Activated CD4-positive, alpha-beta T cell treated with anti-CD3 and anti-CD28 coated beads for 36 hours (primary cell): Measurements from ENCODE around the gene SCN7A. TPM values are rescaled to one million over a fixed set of nuclear protein-coding genes. Genes with fewer than 3 reads are reported as not detected.
"Not testable (repeated sequence)": the region's sequence is repeated elsewhere in the genome, so short reads cannot be mapped to it uniquely, and the experiment has no call there.

ENCODE experiments used
- ATAC-seq: fragments of 200-7000 bp; cut with Tn5 transposase; one replicate; pipeline ENCODE4 v1.10.0; 2021; ENCODE audit warnings: mild to moderate bottlenecking, moderate library complexity
- CTCF ChIA-PET: fragments of 350-600 bp; sonication (Branson Sonifier 250); formaldehyde crosslinking; loops from one replicate; lab custom pipeline; 2021; ENCODE audit warnings: antibody characterized with exemption; lab: Charles Lee
- POLR2A ChIA-PET: fragments of 350-600 bp; sonication (Branson Sonifier 250); formaldehyde crosslinking; loops from one replicate; lab custom pipeline; 2021; ENCODE audit warnings: antibody characterized with exemption, inconsistent platforms; lab: Charles Lee
- DNase-seq: peaks from one replicate; pipeline ENCODE4 v3.0.0-alpha.2; 2020
- H3K27ac Mint-ChIP-seq: one replicate; pipeline ENCODE4 v1.8.0; 2021; ENCODE audit warnings: mixed read lengths
- H3K27me3 Mint-ChIP-seq: one replicate; pipeline ENCODE4 v1.8.0; 2021; ENCODE audit warnings: mixed read lengths
- H3K36me3 Mint-ChIP-seq: one replicate; pipeline ENCODE4 v1.8.0; 2021; ENCODE audit warnings: low read depth, mixed read lengths
- H3K4me1 Mint-ChIP-seq: one replicate; pipeline ENCODE4 v1.8.0; 2021; ENCODE audit warnings: mixed read lengths
- H3K4me3 Mint-ChIP-seq: one replicate; pipeline ENCODE4 v1.8.0; 2021; ENCODE audit warnings: mild to moderate bottlenecking, moderate library complexity, mixed read lengths
- H3K9me3 Mint-ChIP-seq: one replicate; pipeline ENCODE4 v1.8.0; 2021; ENCODE audit warnings: low read depth, mixed read lengths
- intact Hi-C, 2 experiments: fragments of 100-400 bp; cut with DNase I in 1 of 2; cut with micrococcal nuclease in 1 of 2; formaldehyde crosslinking; loops; one replicate each; pipeline versions ENCODE4 v1.14.2 to v1.15.1; 2022 to 2024; cut with DNase I, micrococcal nuclease
- total RNA-seq, 2 experiments: library from RNA; stranded (reverse); gene quantifications; one replicate each; pipeline ENCODE4 v1.2.3, GENCODE V29; 2021

The SCN7A gene
- total RNA-seq, 2 experiments from 2014 or later: not detected

- H3K36me3 Mint-ChIP-seq: no peaks in the 10 kb centered on the region
- no peaks in the 10 kb centered on the region for H3K9me3 Mint-ChIP-seq
Measured at GRCh38 chr2:166373105-166373504, 120.9 kb downstream of the SCN7A start.

GRCh38 chr2:166372046-166372445, 122.0 kb downstream of the SCN7A start:
- no peaks in the 10 kb centered on the region for H3K9me3 Mint-ChIP-seq
- H3K27ac Mint-ChIP-seq: no peak overlapping the region
- CTCF ChIA-PET: interaction anchor here (1.2 kb wide), 1 partner anchor 9 kb away, joined by 3 read pairs; no protein-coding TSS in a partner anchor
- no peak for ATAC-seq
- intact Hi-C loops: no loop called here
- no peak for DNase-seq
- peaks cover 31% of the 10 kb centered on the region for H3K27me3 Mint-ChIP-seq
- H3K36me3 Mint-ChIP-seq: no peaks in the 10 kb centered on the region
- POLR2A ChIA-PET: no interaction called here
- peaks cover 9% of the 10 kb centered on the region for H3K4me1 Mint-ChIP-seq
- no peak overlapping the region for H3K4me3 Mint-ChIP-seq

More at GRCh38 chr2:166373105-166373504, 120.9 kb downstream of the SCN7A start:
- ChIA-PET CTCF (no interaction called here), POLR2A (no interaction called here)
- intact Hi-C loops: no loop called here
- Mint-ChIP-seq H3K4me1 (peaks cover 9% of the 10 kb centered on the region), H3K27ac (no peak overlapping the region), H3K27me3 (peaks cover 36% of the 10 kb centered on the region), H3K4me3 (no peak overlapping the region)
- no peak for ATAC-seq
- DNase-seq: no peak

GRCh38 chr2:166365803-166366420, 128.1 kb downstream of the SCN7A start:
- Mint-ChIP-seq H3K27me3 (no peaks in the 10 kb centered on the region), H3K36me3 (no peaks in the 10 kb centered on the region), H3K27ac (no peak overlapping the region), H3K9me3 (no peaks in the 10 kb centered on the region), H3K4me3 (no peak overlapping the region), H3K4me1 (no peaks in the 10 kb centered on the region)
- no peak for ATAC-seq
- ChIA-PET POLR2A (no interaction called here), CTCF (no interaction called here)
- intact Hi-C loops: no loop called here
- no peak for DNase-seq

DNA sequence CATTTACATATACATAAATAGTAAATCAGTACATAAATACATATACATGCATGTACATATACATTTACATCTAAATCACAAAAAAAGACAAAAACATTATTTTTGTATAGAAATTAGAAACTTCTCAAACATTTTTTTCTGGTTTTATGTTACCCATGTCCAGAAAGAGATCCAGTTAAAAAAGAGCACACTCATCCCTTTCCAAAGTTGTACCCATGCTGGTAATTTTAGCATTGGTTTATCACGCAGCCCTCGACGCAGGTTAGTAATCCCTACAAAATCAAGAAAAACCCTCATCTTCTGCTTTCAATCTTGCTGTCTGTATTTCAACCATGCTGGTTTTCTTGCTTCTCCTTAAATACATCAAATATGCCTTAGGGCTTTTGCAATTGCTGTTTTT, 128.8 kb downstream of the SCN7A start:
- H3K36me3 Mint-ChIP-seq: no peaks in the 10 kb centered on the region
- ATAC-seq: no peak

GRCh38 chr2:166364476-166365161, 129.4 kb downstream of the SCN7A start:
- H3K27ac Mint-ChIP-seq: no peak overlapping the region
- H3K4me3 Mint-ChIP-seq: no peak overlapping the region
- POLR2A ChIA-PET: interaction anchor here (0.6 kb wide), 1 partner anchor 755 kb away, joined by 4 read pairs; no protein-coding TSS in a partner anchor
- no peaks in the 10 kb centered on the region for H3K9me3 Mint-ChIP-seq
- no peaks in the 10 kb centered on the region for H3K36me3 Mint-ChIP-seq
- ATAC-seq: no peak
- no peaks in the 10 kb centered on the region for H3K27me3 Mint-ChIP-seq
- no peak for DNase-seq
- no peaks in the 10 kb centered on the region for H3K4me1 Mint-ChIP-seq
- intact Hi-C loops: no loop called here
- CTCF ChIA-PET: no interaction called here

More for the DNA sequence above, 128.8 kb downstream of the SCN7A start:
- H3K4me1 Mint-ChIP-seq: no peaks in the 10 kb centered on the region
- intact Hi-C loops: no loop called here
- CTCF ChIA-PET: no interaction called here
- POLR2A ChIA-PET: no interaction called here
- no peaks in the 10 kb centered on the region for H3K27me3 Mint-ChIP-seq
- H3K27ac Mint-ChIP-seq: no peak overlapping the region
- H3K9me3 Mint-ChIP-seq: no peaks in the 10 kb centered on the region
- H3K4me3 Mint-ChIP-seq: no peak overlapping the region
- no peak for DNase-seq

DNA sequence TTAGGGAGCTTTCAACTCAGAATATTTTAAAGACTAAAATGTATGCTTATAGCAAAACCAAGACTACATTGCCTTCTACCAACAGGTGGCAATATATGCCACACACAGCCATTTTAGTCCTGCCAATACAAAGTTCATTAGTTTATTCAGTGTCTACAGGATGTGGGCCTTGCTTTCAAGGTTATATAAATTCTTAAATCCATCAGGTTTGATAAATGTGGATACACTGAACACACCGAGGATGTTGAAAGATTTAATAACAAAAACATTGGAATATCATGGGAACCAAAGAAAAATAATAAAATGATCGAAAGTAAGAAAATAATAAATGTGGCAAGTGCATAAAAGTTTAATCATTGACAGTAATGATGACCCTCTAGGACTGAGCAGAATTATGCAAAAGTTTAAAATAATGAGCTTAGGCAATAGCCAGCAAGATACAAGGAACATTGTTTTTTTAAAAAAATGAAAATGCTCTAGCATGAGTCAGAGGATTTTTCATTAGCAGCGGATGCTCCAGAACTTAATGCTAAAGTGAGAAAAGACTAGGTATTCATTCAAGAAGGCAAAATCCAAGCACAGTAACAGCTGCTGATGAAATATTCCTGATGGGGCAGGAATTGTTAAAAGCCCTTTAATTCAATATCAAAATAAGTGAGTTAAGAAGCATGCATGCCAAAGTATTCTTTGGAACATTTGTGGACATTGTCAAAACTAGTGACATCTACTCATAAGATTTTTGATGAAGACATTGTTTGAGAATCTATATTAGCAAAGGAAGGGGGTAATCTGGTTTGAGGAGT, 132.5 kb downstream of the SCN7A start:
- H3K36me3 Mint-ChIP-seq: no peaks in the 10 kb centered on the region
- H3K27ac Mint-ChIP-seq: no peak overlapping the region
- ATAC-seq (no peak), DNase-seq (no peak)
- H3K27me3 Mint-ChIP-seq: no peaks in the 10 kb centered on the region
- CTCF ChIA-PET: interaction anchor here (1.1 to 1.4 kb wide), 2 partner anchors 13 to 24 kb away, joined by 4 read pairs; partner anchors contain the start of gene SCN9A
- no peak overlapping the region for H3K4me3 Mint-ChIP-seq
- H3K9me3 Mint-ChIP-seq: no peaks in the 10 kb centered on the region
- H3K4me1 Mint-ChIP-seq: no peaks in the 10 kb centered on the region
- POLR2A ChIA-PET: no interaction called here
- intact Hi-C loops: no loop called here

DNA sequence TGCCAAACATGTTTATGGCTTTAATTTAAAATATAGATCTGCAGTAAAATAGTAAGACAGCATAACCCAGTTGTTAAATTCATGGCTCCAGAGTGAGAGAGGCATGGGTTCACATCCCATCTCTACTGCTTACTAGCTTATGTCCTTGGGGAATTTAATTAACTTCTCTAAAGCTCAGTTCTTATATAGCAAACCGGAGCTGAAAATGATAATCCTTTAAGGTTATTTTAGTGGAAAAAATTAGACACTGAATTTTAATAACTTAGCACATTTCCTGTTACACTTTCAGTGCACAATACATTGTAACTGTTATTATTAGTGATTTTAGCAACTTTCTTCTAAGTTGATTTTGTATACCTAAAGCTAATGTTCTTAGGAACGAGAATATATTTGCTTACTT, 133.1 kb downstream of the SCN7A start:
- Mint-ChIP-seq H3K4me3 (no peak overlapping the region), H3K36me3 (no peaks in the 10 kb centered on the region)

DNA sequence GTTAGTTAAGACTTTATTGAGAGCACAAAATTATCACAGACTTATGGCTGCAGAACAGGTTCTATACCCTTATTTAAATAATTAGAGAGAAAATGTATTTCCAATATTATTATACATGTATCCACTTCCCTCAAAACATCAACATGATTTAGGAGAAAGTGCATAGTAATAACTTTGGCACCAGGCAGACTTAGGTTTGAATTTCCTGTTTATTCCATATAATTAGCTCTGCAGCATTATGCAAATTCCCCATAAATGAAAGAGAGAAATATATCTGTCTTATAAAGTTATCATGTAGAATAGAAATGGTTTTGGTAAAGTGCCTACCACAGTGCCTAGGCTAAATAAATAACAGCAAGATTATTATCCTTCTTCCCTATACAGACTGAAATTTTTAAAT, 133.6 kb downstream of the SCN7A start:
- ATAC-seq (no peak), DNase-seq (no peak)
- ChIA-PET CTCF (interaction anchor here (1.1 to 1.4 kb wide), 2 partner anchors 15 to 25 kb away, joined by 4 read pairs; partner anchors contain the start of gene SCN9A), POLR2A (no interaction called here)
- Mint-ChIP-seq H3K27me3 (no peaks in the 10 kb centered on the region), H3K9me3 (no peaks in the 10 kb centered on the region), H3K4me3 (no peak overlapping the region), H3K27ac (no peak overlapping the region), H3K36me3 (no peaks in the 10 kb centered on the region), H3K4me1 (no peaks in the 10 kb centered on the region)
- intact Hi-C loops: no loop called here

More for the DNA sequence above, 133.1 kb downstream of the SCN7A start:
- ChIA-PET CTCF (interaction anchor here (1.1 to 1.4 kb wide), 2 partner anchors 14 to 25 kb away, joined by 4 read pairs; partner anchors contain the start of gene SCN9A), POLR2A (no interaction called here)
- H3K27ac Mint-ChIP-seq: no peak overlapping the region
- no peak for ATAC-seq
- DNase-seq: no peak
- intact Hi-C loops: no loop called here
- no peaks in the 10 kb centered on the region for H3K9me3 Mint-ChIP-seq
- no peaks in the 10 kb centered on the region for H3K4me1 Mint-ChIP-seq
- H3K27me3 Mint-ChIP-seq: no peaks in the 10 kb centered on the region

GRCh38 chr2:166357950-166358321, 136.1 kb downstream of the SCN7A start:
- H3K4me1 Mint-ChIP-seq, ATAC-seq, DNase-seq, POLR2A ChIA-PET, H3K27me3 Mint-ChIP-seq, CTCF ChIA-PET, H3K9me3 Mint-ChIP-seq, intact Hi-C loops, H3K4me3 Mint-ChIP-seq, H3K27ac Mint-ChIP-seq, H3K36me3 Mint-ChIP-seq: not testable (repeated sequence)

DNA sequence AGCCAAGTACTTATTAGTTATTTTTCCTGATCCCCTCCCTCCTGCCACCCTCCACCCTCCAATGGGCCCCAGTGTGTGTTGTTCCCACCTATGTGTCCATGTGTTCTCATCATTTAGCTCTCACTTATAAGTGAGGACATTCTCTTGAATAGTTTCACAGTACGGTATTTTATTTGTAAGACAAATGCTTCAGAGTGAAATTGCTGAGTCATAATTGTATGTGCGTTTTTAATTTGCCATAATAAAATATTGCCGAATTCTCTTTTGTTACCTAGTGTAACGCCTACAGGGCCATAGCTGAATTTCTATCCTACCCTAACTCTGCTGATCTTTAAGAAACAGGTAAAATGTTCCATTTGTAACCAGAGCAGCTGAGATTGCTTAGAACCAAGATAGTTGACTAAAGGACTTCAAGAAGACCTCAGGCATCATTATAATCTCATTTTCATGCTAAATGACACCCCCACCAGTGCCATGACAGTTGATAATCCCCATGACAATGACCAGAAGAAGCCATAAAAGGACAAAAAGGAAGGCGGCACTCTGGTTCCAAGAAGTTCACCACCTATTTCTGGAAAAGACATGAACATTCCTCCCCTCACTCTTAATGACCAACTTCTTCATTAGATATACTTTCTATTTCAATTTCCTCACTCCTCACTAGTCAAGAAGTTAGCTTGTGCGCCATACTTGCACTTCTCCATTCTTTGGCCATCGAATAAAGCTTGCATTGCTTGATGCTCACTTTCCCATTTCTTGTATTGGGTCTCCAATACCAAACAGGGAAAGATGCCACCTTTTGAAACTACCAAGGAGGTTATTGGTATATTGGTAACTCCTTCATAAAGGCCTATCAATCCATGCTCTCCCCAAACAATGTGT, 136.7 kb downstream of the SCN7A start:
- Mint-ChIP-seq H3K36me3 (no peaks in the 10 kb centered on the region), H3K4me3 (no peak overlapping the region), H3K27ac (no peak overlapping the region), H3K27me3 (no peaks in the 10 kb centered on the region), H3K9me3 (no peaks in the 10 kb centered on the region), H3K4me1 (no peaks in the 10 kb centered on the region)
- ChIA-PET CTCF (no interaction called here), POLR2A (no interaction called here)
- intact Hi-C loops: no loop called here
- ATAC-seq (no peak), DNase-seq (no peak)
